Esophagus muscularis mucosa (tissue), 4 donors: ENCODE measurements around the gene POLR1E.

Experiments
- CTCF ChIP-seq, 3 experiments: fragments of 200-600 bp in 2 of 3; fragments of 450-650 bp in 1 of 3; sonication (generic) in 2 of 3; IDR thresholded peaks; one replicate each; pipeline ENCODE4 v1.5.1; 2017 to 2019; ENCODE audit warnings: antibody characterized with exemption in 3 of 3, mild to moderate bottlenecking in 2 of 3, moderate library complexity in 1 of 3
- EP300 ChIP-seq: sonication (generic); formaldehyde crosslinking; IDR thresholded peaks from one replicate; pipeline ENCODE4 v1.6.1; 2017; ENCODE audit warnings: antibody characterized with exemption
- POLR2A ChIP-seq: fragments of 450-650 bp; IDR thresholded peaks from one replicate; pipeline ENCODE4 v1.6.1; 2017; ENCODE audit warnings: antibody characterized with exemption, moderate library complexity, mild to moderate bottlenecking, low read depth
- POLR2AphosphoS5 ChIP-seq, 2 donors: sonication (generic); formaldehyde crosslinking; IDR thresholded peaks; one replicate each; pipeline ENCODE4 v1.6.1; 2017; ENCODE audit warnings: antibody characterized with exemption in 2 of 2

- TF ChIP-seq CTCF (IDR thresholded peaks at IDR 0.05) (no peak), POLR2A (no peak), POLR2AphosphoS5 (IDR thresholded peaks at IDR 0.05) (no peak), EP300 (no peak)
Observed at GRCh38 chr9:37512437-37512836, 26.7 kb downstream of the POLR1E start.
